ENCODE measurements around the gene GTPBP3. TPM values are rescaled to one million over a fixed set of nuclear protein-coding genes. Genes with fewer than 3 reads are reported as not detected.

Gene GTPBP3
- total RNA-seq, 4 donors from 2014 or later = 9.3 to 20.2 (median 15.6) TPM

- peak overlapping the region in 1 of 2 donors; percentile 83 for H3K4me3 ChIP-seq
Observed at GRCh38 chr19:17338433-17339078, 1.2 kb downstream of the GTPBP3 start.

GRCh38 chr19:17339088-17339741 is 1.9 kb downstream of the GTPBP3 start:
- no peak for TF ChIP-seq POLR2AphosphoS5 (IDR thresholded peaks at IDR 0.05)
- no peak for ATAC-seq
- no peaks in the 10 kb centered on the region for H3K27me3 ChIP-seq
- no peaks in the 10 kb centered on the region for H3K9me3 ChIP-seq
- no peak overlapping the region for H3K4me3 ChIP-seq
- H3K4me1 ChIP-seq = peaks cover 0 to 36% (median 17%) of the 10 kb centered on the region in 3 donors
- H3K36me3 ChIP-seq = peaks cover 0 to 34% of the 10 kb centered on the region in 2 donors
- WGBS, 2 donors (ENCODE audit: low coverage in 1 of 2) = 98% methylated on average over 12 of the region's 34 CpGs; no CpG with 5 or more reads in 1 of the 2 donors
- no peak overlapping the region for H3K27ac ChIP-seq

More at GRCh38 chr19:17338433-17339078, 1.2 kb downstream of the GTPBP3 start:
- H3K36me3 ChIP-seq = peaks cover 0 to 34% of the 10 kb centered on the region in 2 donors
- no peak for ATAC-seq
- 89 to 100% methylated on average over 1 to 8 of the region's 30 CpGs for WGBS, 2 donors (ENCODE audit: low coverage in 1 of 2)
- H3K4me1 ChIP-seq = peaks cover 0 to 42% (median 24%) of the 10 kb centered on the region in 3 donors
- no peaks in the 10 kb centered on the region for H3K27me3 ChIP-seq
- H3K9me3 ChIP-seq = no peaks in the 10 kb centered on the region
- TF ChIP-seq POLR2A (IDR thresholded peaks at IDR 0.05) (no peak), CTCF (IDR thresholded peaks at IDR 0.05) (no peak), POLR2AphosphoS5 (IDR thresholded peaks at IDR 0.05) (no peak), EP300 (IDR thresholded peaks at IDR 0.05) (no peak)
- H3K27ac ChIP-seq = no peak overlapping the region

- TF ChIP-seq EP300 (IDR thresholded peaks at IDR 0.05) (no peak), POLR2AphosphoS5 (IDR thresholded peaks at IDR 0.05) (no peak), CTCF (IDR thresholded peaks at IDR 0.05) (no peak), POLR2A (IDR thresholded peaks at IDR 0.05) (no peak)
- no peak for ATAC-seq
Observed at GRCh38 chr19:17340302-17340870, 3.0 kb downstream of the GTPBP3 start.

GRCh38 chr19:17340871-17341357 is 3.6 kb downstream of the GTPBP3 start:
- H3K27me3 ChIP-seq = no peaks in the 10 kb centered on the region
- no peaks in the 10 kb centered on the region for H3K9me3 ChIP-seq
- no peak for TF ChIP-seq EP300 (IDR thresholded peaks at IDR 0.05)
- TF ChIP-seq POLR2AphosphoS5 (IDR thresholded peaks at IDR 0.05) = no peak
- no peak for TF ChIP-seq POLR2A (IDR thresholded peaks at IDR 0.05)
- no peak for TF ChIP-seq CTCF (IDR thresholded peaks at IDR 0.05)
- ATAC-seq = no peak
- H3K36me3 ChIP-seq = peaks cover 0 to 34% of the 10 kb centered on the region in 2 donors
- 49 to 86% methylated on average over 7 to 10 of the region's 17 CpGs for WGBS, 2 donors (ENCODE audit: low coverage in 1 of 2)
- no peak overlapping the region for H3K4me3 ChIP-seq
- no peak overlapping the region for H3K27ac ChIP-seq
- H3K4me1 ChIP-seq = peaks cover 0 to 24% (median 10%) of the 10 kb centered on the region in 3 donors

More at GRCh38 chr19:17340302-17340870, 3.0 kb downstream of the GTPBP3 start:
- Histone ChIP-seq H3K4me3 (no peak overlapping the region), H3K27me3 (no peaks in the 10 kb centered on the region), H3K9me3 (no peaks in the 10 kb centered on the region), H3K4me1 (peaks cover 0 to 27% (median 11%) of the 10 kb centered on the region in 3 donors), H3K27ac (no peak overlapping the region), H3K36me3 (peaks cover 0 to 34% of the 10 kb centered on the region in 2 donors)
- 62 to 66% methylated on average over 10 to 20 of the region's 21 CpGs for WGBS, 2 donors (ENCODE audit: low coverage in 1 of 2)

- 57% methylated on average over 1 of the region's 15 CpGs; no CpG with 5 or more reads in 1 of the 2 donors for WGBS, 2 donors (ENCODE audit: low coverage in 1 of 2)
- TF ChIP-seq EP300 (IDR thresholded peaks at IDR 0.05) (no peak), POLR2AphosphoS5 (IDR thresholded peaks at IDR 0.05) (no peak), POLR2A (IDR thresholded peaks at IDR 0.05) (no peak), CTCF (IDR thresholded peaks at IDR 0.05) (no peak)
Observed at GRCh38 chr19:17341386-17341785, 4.0 kb downstream of the GTPBP3 start.

More at GRCh38 chr19:17341386-17341785, 4.0 kb downstream of the GTPBP3 start:
- H3K36me3 ChIP-seq = peaks cover 0 to 34% of the 10 kb centered on the region in 2 donors
- no peak for ATAC-seq
- H3K4me1 ChIP-seq = peaks cover 0 to 24% (median 10%) of the 10 kb centered on the region in 3 donors
- no peak overlapping the region for H3K4me3 ChIP-seq
- H3K9me3 ChIP-seq = no peaks in the 10 kb centered on the region
- no peak overlapping the region for H3K27ac ChIP-seq
- no peaks in the 10 kb centered on the region for H3K27me3 ChIP-seq
